ENCODE results near the gene PTPRZ1. TPM values are rescaled to one million over a fixed set of nuclear protein-coding genes. Genes with fewer than 3 reads are reported as not detected.

Gene PTPRZ1
- total RNA-seq, 3 donors from 2014 or later (not counting 1 experiment from before 2014, with no cell fraction given) = not detected

- no peak overlapping the region for H3K4me3 ChIP-seq (ENCODE audit: low read length)
- no peak overlapping the region for H3K4me3 Mint-ChIP-seq
- no peaks in the 10 kb centered on the region for H3K9me3 ChIP-seq (ENCODE audit: control insufficient read depth, insufficient read depth, low read length)
- WGBS (ENCODE audit: insufficient coverage) = no CpG with 5 or more reads among the region's 1 CpG
- no peaks in the 10 kb centered on the region for H3K27me3 Mint-ChIP-seq (ENCODE audit: low read depth in 2 of 2)
- no peak for DNase-seq
- ATAC-seq = no peak
- no peaks in the 10 kb centered on the region for H3K4me1 ChIP-seq (ENCODE audit: control insufficient read depth, insufficient read depth, low read length)
- H3K4me1 Mint-ChIP-seq = no peaks in the 10 kb centered on the region
- H3K27ac Mint-ChIP-seq = no peak overlapping the region
- H3K36me3 Mint-ChIP-seq = no peaks in the 10 kb centered on the region
- peaks cover 0 to 3% of the 10 kb centered on the region in 2 donors for H3K9me3 Mint-ChIP-seq
- H3K27me3 ChIP-seq (ENCODE audit: control insufficient read depth, insufficient read depth, low read length) = no peaks in the 10 kb centered on the region
- H3K27ac ChIP-seq (ENCODE audit: low read length) = no peak overlapping the region
- no peak for TF ChIP-seq CTCF (IDR thresholded peaks at IDR 0.05)
- no peaks in the 10 kb centered on the region for H3K36me3 ChIP-seq (ENCODE audit: control insufficient read depth, insufficient read depth, low read length)
- intact Hi-C loops (cut with micrococcal nuclease) = no loop called here
Measured at GRCh38 chr7:122014697-122015096, 141.7 kb downstream of the PTPRZ1 start.

DNA sequence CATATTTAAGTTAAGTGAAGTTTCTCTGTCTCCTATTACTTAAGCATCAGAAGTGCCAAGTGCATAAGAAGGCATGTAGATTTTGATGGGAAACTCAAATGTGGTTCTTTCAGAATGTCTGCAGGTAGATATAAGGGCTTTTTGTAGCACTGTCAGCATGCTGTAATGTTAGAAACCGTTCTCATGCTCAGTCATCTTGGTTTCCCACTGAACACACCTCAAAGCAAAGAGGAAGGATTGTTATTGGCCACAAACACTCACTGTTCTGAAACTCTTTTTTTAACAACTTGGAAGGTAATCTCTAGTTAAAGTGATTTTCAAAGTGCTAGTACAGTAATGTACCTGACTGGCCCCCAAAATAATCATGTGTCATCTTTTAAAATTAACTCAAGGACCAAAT is 145.1 kb downstream of the PTPRZ1 start:
- Mint-ChIP-seq H3K4me1 (no peaks in the 10 kb centered on the region), H3K36me3 (no peaks in the 10 kb centered on the region), H3K27me3 (ENCODE audit: low read depth in 2 of 2) (no peaks in the 10 kb centered on the region), H3K9me3 (no peaks in the 10 kb centered on the region), H3K27ac (no peak overlapping the region), H3K4me3 (no peak overlapping the region)
- no peaks in the 10 kb centered on the region for H3K9me3 ChIP-seq (ENCODE audit: control insufficient read depth, insufficient read depth, low read length)
- H3K27ac ChIP-seq (ENCODE audit: low read length) = no peak overlapping the region
- WGBS (ENCODE audit: insufficient coverage) = 17% methylated on average over 1 of the region's 1 CpG
- TF ChIP-seq CTCF (IDR thresholded peaks at IDR 0.05) = no peak
- intact Hi-C loops (cut with micrococcal nuclease) = no loop called here
- H3K27me3 ChIP-seq (ENCODE audit: control insufficient read depth, insufficient read depth, low read length) = no peaks in the 10 kb centered on the region
- DNase-seq = no peak
- no peaks in the 10 kb centered on the region for H3K4me1 ChIP-seq (ENCODE audit: control insufficient read depth, insufficient read depth, low read length)
- ATAC-seq = no peak
- no peaks in the 10 kb centered on the region for H3K36me3 ChIP-seq (ENCODE audit: control insufficient read depth, insufficient read depth, low read length)
- no peak overlapping the region for H3K4me3 ChIP-seq (ENCODE audit: low read length)

DNA sequence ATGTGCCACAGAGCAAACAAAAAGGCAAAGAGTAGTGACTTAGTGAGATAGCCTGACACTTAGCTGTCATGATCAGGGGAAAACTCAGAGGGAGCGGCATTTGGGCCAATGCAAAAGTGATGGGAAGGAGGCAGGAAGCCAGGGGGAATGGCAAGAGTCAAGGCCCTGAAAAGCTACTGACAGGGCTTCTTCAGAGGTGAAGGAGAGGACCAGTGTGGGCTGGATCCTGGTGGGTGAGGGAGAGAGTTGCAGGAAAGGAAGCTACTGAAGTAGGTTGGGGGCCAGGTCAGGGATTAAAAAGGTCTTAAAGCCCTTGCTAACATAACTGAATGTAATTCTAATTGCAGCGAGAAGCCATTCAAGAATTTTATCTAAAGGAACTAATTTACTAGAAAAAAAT is 154.1 kb downstream of the PTPRZ1 start:
- H3K4me3 Mint-ChIP-seq = no peak overlapping the region
- H3K4me1 Mint-ChIP-seq = no peaks in the 10 kb centered on the region
- H3K27ac Mint-ChIP-seq = no peak overlapping the region
- Histone ChIP-seq H3K4me3 (ENCODE audit: low read length) (no peak overlapping the region), H3K4me1 (ENCODE audit: control insufficient read depth, insufficient read depth, low read length) (no peaks in the 10 kb centered on the region), H3K27ac (ENCODE audit: low read length) (no peak overlapping the region), H3K27me3 (ENCODE audit: control insufficient read depth, insufficient read depth, low read length) (no peaks in the 10 kb centered on the region), H3K9me3 (ENCODE audit: control insufficient read depth, insufficient read depth, low read length) (no peaks in the 10 kb centered on the region), H3K36me3 (ENCODE audit: control insufficient read depth, insufficient read depth, low read length) (no peaks in the 10 kb centered on the region)
- 94% methylated on average over 1 of the region's 2 CpGs for WGBS (ENCODE audit: insufficient coverage)
- no peak for TF ChIP-seq CTCF (IDR thresholded peaks at IDR 0.05)
- ATAC-seq (no peak), DNase-seq (no peak)
- no peaks in the 10 kb centered on the region for H3K27me3 Mint-ChIP-seq (ENCODE audit: low read depth in 2 of 2)
- intact Hi-C loops (cut with micrococcal nuclease) = no loop called here
- H3K9me3 Mint-ChIP-seq = no peaks in the 10 kb centered on the region
- no peaks in the 10 kb centered on the region for H3K36me3 Mint-ChIP-seq

DNA sequence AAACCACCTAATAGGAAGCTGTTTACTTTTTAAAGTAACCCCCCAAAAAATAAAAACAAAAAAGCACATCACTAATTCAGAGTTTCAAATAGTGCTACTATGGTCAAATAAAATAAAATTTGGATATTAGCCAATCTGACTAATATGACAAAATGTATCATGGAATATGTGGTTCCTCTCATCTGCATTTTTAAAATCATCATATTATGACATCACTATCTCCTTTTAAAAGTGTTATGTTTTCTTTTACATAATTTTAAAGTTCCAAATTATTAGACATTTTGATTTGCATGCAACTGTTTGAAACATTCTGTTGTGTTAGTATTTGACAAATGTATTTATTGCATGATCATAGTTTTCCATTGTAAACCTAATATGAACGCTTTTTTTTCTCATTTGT is 160.7 kb downstream of the PTPRZ1 start:
- H3K27ac Mint-ChIP-seq = no peak overlapping the region
- no peaks in the 10 kb centered on the region for H3K4me1 Mint-ChIP-seq
- no peaks in the 10 kb centered on the region for H3K9me3 ChIP-seq (ENCODE audit: control insufficient read depth, insufficient read depth, low read length)
- H3K27me3 ChIP-seq (ENCODE audit: control insufficient read depth, insufficient read depth, low read length) = no peaks in the 10 kb centered on the region
- no peak overlapping the region for H3K4me3 Mint-ChIP-seq
- H3K4me1 ChIP-seq (ENCODE audit: control insufficient read depth, insufficient read depth, low read length) = no peaks in the 10 kb centered on the region
- no peaks in the 10 kb centered on the region for H3K36me3 Mint-ChIP-seq
- DNase-seq = no peak
- intact Hi-C loops (cut with micrococcal nuclease) = no loop called here
- H3K36me3 ChIP-seq (ENCODE audit: control insufficient read depth, insufficient read depth, low read length) = no peaks in the 10 kb centered on the region
- no peaks in the 10 kb centered on the region for H3K27me3 Mint-ChIP-seq (ENCODE audit: low read depth in 2 of 2)
- ATAC-seq = no peak
- no peak overlapping the region for H3K4me3 ChIP-seq (ENCODE audit: low read length)
- WGBS (ENCODE audit: insufficient coverage) = no CpG with 5 or more reads among the region's 1 CpG
- TF ChIP-seq CTCF (IDR thresholded peaks at IDR 0.05) = no peak
- peaks cover 0 to 2% of the 10 kb centered on the region in 2 donors for H3K9me3 Mint-ChIP-seq
- no peak overlapping the region for H3K27ac ChIP-seq (ENCODE audit: low read length)

Measured in natural killer cell (primary cell).